HG03432 (cell line): ENCODE data around the gene EVC.

Source experiments
- ATAC-seq: cut with Tn5 transposase; IDR thresholded peaks from one replicate; pipeline ENCODE4 v1.9.1; 2021; ENCODE audit warnings: mild to moderate bottlenecking, moderate library complexity; ENCODE audit not compliant: unreplicated experiment

Gene EVC

GRCh38 chr4:5730436-5730835 is 19.4 kb downstream of the EVC start:
- ATAC-seq: no peak

- ATAC-seq: no peak
Observed at GRCh38 chr4:5730993-5731990, 20.3 kb downstream of the EVC start.

- ATAC-seq: no peak
Observed at GRCh38 chr4:5732158-5732557, 21.2 kb downstream of the EVC start.

GRCh38 chr4:5734853-5735252 is 23.9 kb downstream of the EVC start:
- ATAC-seq: no peak

- ATAC-seq: no peak
Observed at GRCh38 chr4:5735463-5735862, 24.5 kb downstream of the EVC start.

GRCh38 chr4:5738061-5738460 is 27.1 kb downstream of the EVC start:
- no peak for ATAC-seq

- ATAC-seq: no peak
Observed at GRCh38 chr4:5742388-5742787, 31.4 kb downstream of the EVC start.

GRCh38 chr4:5742968-5743367 is 32.0 kb downstream of the EVC start:
- no peak for ATAC-seq

GRCh38 chr4:5746250-5746649 is 35.2 kb downstream of the EVC start:
- ATAC-seq: no peak

GRCh38 chr4:5746829-5747737 is 36.1 kb downstream of the EVC start:
- ATAC-seq: no peak

- no peak for ATAC-seq
Observed at GRCh38 chr4:5747738-5748375, 36.9 kb downstream of the EVC start.

- ATAC-seq: no peak
Observed at GRCh38 chr4:5749568-5749967, 38.6 kb downstream of the EVC start.

GRCh38 chr4:5750052-5750945 is 39.3 kb downstream of the EVC start:
- no peak for ATAC-seq

- ATAC-seq: no peak
Observed at GRCh38 chr4:5750946-5751665, 40.1 kb downstream of the EVC start.

- ATAC-seq: no peak
Observed at GRCh38 chr4:5751666-5752375, 40.8 kb downstream of the EVC start.

- no peak for ATAC-seq
Observed at GRCh38 chr4:5752376-5753184, 41.6 kb downstream of the EVC start.

- ATAC-seq: no peak
Observed at GRCh38 chr4:5753366-5753765, 42.4 kb downstream of the EVC start.
